PC-3 (cell line): ENCODE results near the gene ALDH16A1. TPM values are rescaled to one million over a fixed set of nuclear protein-coding genes. Genes with fewer than 3 reads are reported as not detected.

Source experiments
- ATAC-seq: fragments of 200-7000 bp; cut with Tn5 transposase; 2 replicates; pipeline ENCODE4 v1.9.1; 2020; ENCODE audit warnings: mild to moderate bottlenecking, moderate library complexity
- BruUV-seq: library from RNA; stranded (reverse); fragments of 400-500 nt; replicated peaks from 2 replicates; lab custom pipeline; 2021; lab: Mats Ljungman, UMichigan
- CTCF ChIA-PET: fragments of 300-600 bp; sonication (Branson Sonifier 250); formaldehyde crosslinking; loops from one replicate; lab custom pipeline; 2022; ENCODE audit warnings: antibody characterized with exemption; lab: Charles Lee
- POLR2A ChIA-PET: fragments of 300-600 bp; sonication (Branson Sonifier 250); formaldehyde crosslinking; loops from one replicate; lab custom pipeline; 2022; ENCODE audit warnings: antibody characterized with exemption; ENCODE audit not compliant: unreplicated experiment; lab: Charles Lee
- DNase-seq: peaks from one replicate; pipeline ENCODE4 v3.0.0-alpha.2; 2015
- H2AFZ ChIP-seq: fragments of 300-600 bp; sonication (generic); 2 replicates; pipeline ENCODE4 v1.6.0; 2016; ENCODE audit warnings: antibody characterized with exemption, low read length
- H3F3A ChIP-seq: fragments of 300-600 bp; sonication (generic); one replicate; pipeline ENCODE4 v1.6.0; 2017; ENCODE audit warnings: antibody characterized with exemption, low read length, control low read depth, mild to moderate bottlenecking; ENCODE audit not compliant: unreplicated experiment
- H3K27ac ChIP-seq: fragments of 300-600 bp; sonication (generic); 2 replicates; pipeline ENCODE4 v1.5.1; 2016; ENCODE audit warnings: mild to moderate bottlenecking, low read length
- H3K27me3 ChIP-seq: fragments of 300-600 bp; sonication (generic); 2 replicates; pipeline ENCODE4 v1.6.1; 2016; ENCODE audit warnings: low read length, mixed read lengths
- H3K36me3 ChIP-seq: fragments of 300-600 bp; sonication (generic); 2 replicates; pipeline ENCODE4 v1.6.1; 2016; ENCODE audit warnings: low read depth, mixed run types, low read length, mixed read lengths
- H3K4me1 ChIP-seq: fragments of 300-600 bp; sonication (generic); 2 replicates; pipeline ENCODE4 v1.5.1; 2016; ENCODE audit warnings: low read length; ENCODE audit not compliant: insufficient read depth
- H3K4me2 ChIP-seq: fragments of 300-600 bp; sonication (generic); 2 replicates; pipeline ENCODE4 v1.6.0; 2016; ENCODE audit warnings: low read length
- H3K4me3 ChIP-seq: fragments of 300-600 bp; sonication (generic); 2 replicates; pipeline ENCODE4 v1.5.1; 2016; ENCODE audit warnings: mild to moderate bottlenecking, low read length, mixed read lengths
- H3K79me2 ChIP-seq: fragments of 300-600 bp; sonication (generic); 2 replicates; pipeline ENCODE4 v1.6.1; 2017; ENCODE audit warnings: low read length, mixed read lengths
- H3K9ac ChIP-seq: fragments of 300-600 bp; sonication (generic); 2 replicates; pipeline ENCODE4 v1.6.0; 2016; ENCODE audit warnings: mild to moderate bottlenecking, low read length
- H3K9me2 ChIP-seq: fragments of 300-600 bp; sonication (generic); replicated peaks from 2 replicates; pipeline ENCODE4 v1.6.1; 2016; ENCODE audit warnings: mixed run types, low read length, mixed read lengths
- H3K9me3 ChIP-seq: fragments of 300-600 bp; sonication (generic); 2 replicates; pipeline ENCODE4 v1.6.1; 2016; ENCODE audit warnings: low read length, mixed read lengths
- H4K20me1 ChIP-seq: fragments of 300-600 bp; sonication (generic); 2 replicates; pipeline ENCODE4 v1.6.1; 2016; ENCODE audit warnings: low read length, mixed read lengths
- EZH2 ChIP-seq: fragments of 300-600 bp; sonication (generic); IDR thresholded peaks from one replicate; pipeline ENCODE4 v1.6.1; 2017; ENCODE audit warnings: antibody characterized with exemption, mild to moderate bottlenecking, low read length; ENCODE audit not compliant: unreplicated experiment
- EZH2phosphoT487 ChIP-seq: fragments of 300-600 bp; sonication (generic); IDR thresholded peaks from 2 replicates; pipeline ENCODE4 v1.6.1; 2018; ENCODE audit warnings: mild to moderate bottlenecking, antibody characterized with exemption, low read length, borderline replicate concordance
- intact Hi-C: fragments of 100-400 bp; cut with micrococcal nuclease; formaldehyde crosslinking; loops from 2 replicates; pipeline ENCODE4 v1.9.0; 2023
- total RNA-seq: library from RNA; depleted of rRNA; stranded (reverse); fragments of >200 nt; gene quantifications from 2 replicates; pipeline ENCODE4 v1.2.3, GENCODE V29; 2014
- TF ChIP-seq, protein P1 (sequence below): fragments of 300-600 bp; sonication (generic); conservative IDR thresholded peaks from 2 replicates; pipeline ENCODE4 v1.5.1; 2017; ENCODE audit warnings: antibody characterized with exemption, low read depth, mild to moderate bottlenecking, low read length

ALDH16A1 gene
- total RNA-seq, 1 experiment from 2014 or later, result not detected

- Histone ChIP-seq H3K79me2 (peaks cover 38% of the 10 kb centered on the region), H2AFZ (no peak overlapping the region), H3F3A (peaks cover 54% of the 10 kb centered on the region), H3K4me2 (no peak overlapping the region), H3K4me3 (no peak overlapping the region), H3K27me3 (no peaks in the 10 kb centered on the region), H4K20me1 (peaks cover 41% of the 10 kb centered on the region), H3K27ac (no peak overlapping the region), H3K4me1 (peaks cover 16% of the 10 kb centered on the region; the same call in 1 of the 2 replicates), H3K9me2 (no peaks in the 10 kb centered on the region), H3K36me3 (peaks cover 49% of the 10 kb centered on the region), H3K9ac (no peak overlapping the region), H3K9me3 (no peaks in the 10 kb centered on the region)
- POLR2A ChIA-PET, result no interaction called here
- ATAC-seq (no peak), DNase-seq (no peak)
- no TSS peak for BruUV-seq
- CTCF ChIA-PET, result no interaction called here
- intact Hi-C loops, result no loop called here
- no peak for TF ChIP-seq EZH2phosphoT487
- TF ChIP-seq, protein P1, sequence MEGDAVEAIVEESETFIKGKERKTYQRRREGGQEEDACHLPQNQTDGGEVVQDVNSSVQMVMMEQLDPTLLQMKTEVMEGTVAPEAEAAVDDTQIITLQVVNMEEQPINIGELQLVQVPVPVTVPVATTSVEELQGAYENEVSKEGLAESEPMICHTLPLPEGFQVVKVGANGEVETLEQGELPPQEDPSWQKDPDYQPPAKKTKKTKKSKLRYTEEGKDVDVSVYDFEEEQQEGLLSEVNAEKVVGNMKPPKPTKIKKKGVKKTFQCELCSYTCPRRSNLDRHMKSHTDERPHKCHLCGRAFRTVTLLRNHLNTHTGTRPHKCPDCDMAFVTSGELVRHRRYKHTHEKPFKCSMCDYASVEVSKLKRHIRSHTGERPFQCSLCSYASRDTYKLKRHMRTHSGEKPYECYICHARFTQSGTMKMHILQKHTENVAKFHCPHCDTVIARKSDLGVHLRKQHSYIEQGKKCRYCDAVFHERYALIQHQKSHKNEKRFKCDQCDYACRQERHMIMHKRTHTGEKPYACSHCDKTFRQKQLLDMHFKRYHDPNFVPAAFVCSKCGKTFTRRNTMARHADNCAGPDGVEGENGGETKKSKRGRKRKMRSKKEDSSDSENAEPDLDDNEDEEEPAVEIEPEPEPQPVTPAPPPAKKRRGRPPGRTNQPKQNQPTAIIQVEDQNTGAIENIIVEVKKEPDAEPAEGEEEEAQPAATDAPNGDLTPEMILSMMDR, result no peak
- no peak for TF ChIP-seq EZH2
These were observed 38.2 kb downstream of the ALDH16A1 start for GRCh38 chr19:49491030-49491803.

GRCh38 chr19:49491804-49492572 is 39.0 kb downstream of the ALDH16A1 start:
- H3K4me2 ChIP-seq, result no peak overlapping the region
- DNase-seq (no peak), ATAC-seq (no peak)
- H3K4me3 ChIP-seq, result no peak overlapping the region
- intact Hi-C loops, result no loop called here
- H4K20me1 ChIP-seq, result peaks cover 41% of the 10 kb centered on the region
- no peak overlapping the region for H2AFZ ChIP-seq
- H3K9me3 ChIP-seq, result no peaks in the 10 kb centered on the region
- no TSS peak for BruUV-seq
- H3K9me2 ChIP-seq, result no peaks in the 10 kb centered on the region
- H3K27ac ChIP-seq, result no peak overlapping the region
- peaks cover 46% of the 10 kb centered on the region for H3K79me2 ChIP-seq
- H3K36me3 ChIP-seq, result peaks cover 53% of the 10 kb centered on the region
- peaks cover 16% of the 10 kb centered on the region; the same call in 1 of the 2 replicates for H3K4me1 ChIP-seq
- ChIA-PET CTCF (no interaction called here), POLR2A (no interaction called here)
- TF ChIP-seq, protein P1, result no peak
- TF ChIP-seq EZH2, result no peak
- no peak for TF ChIP-seq EZH2phosphoT487
- H3K9ac ChIP-seq, result no peak overlapping the region
- H3F3A ChIP-seq, result peaks cover 54% of the 10 kb centered on the region
- H3K27me3 ChIP-seq, result no peaks in the 10 kb centered on the region
